Right lobe of liver (tissue), 6 donors: ENCODE data around the gene CBFA2T2. TPM values are rescaled to one million over a fixed set of nuclear protein-coding genes. Genes with fewer than 3 reads are reported as not detected.

Source experiments
- ATAC-seq, 4 donors: fragments of 200-7000 bp; cut with Tn5 transposase; one replicate each; pipeline ENCODE4 v1.9.1; 2020; ENCODE audit warnings: mild to moderate bottlenecking in 4 of 4, moderate library complexity in 4 of 4
- DNase-seq, 3 donors: peaks; one replicate each; pipeline ENCODE4 v3.0.0-alpha.2; 2020
- H3K27ac ChIP-seq, 3 donors: fragments of 200-600 bp; one replicate each; pipeline ENCODE4 v1.8.0; 2022
- H3K27me3 ChIP-seq, 2 donors: fragments of 200-600 bp; one replicate each; pipeline ENCODE4 v1.8.0; 2022
- H3K36me3 ChIP-seq, 4 donors: fragments of 200-600 bp; sonication (generic) in 1 of 4; one replicate each; pipeline versions ENCODE4 v1.5.1 to v1.8.0; 2017 to 2022; ENCODE audit warnings: control low read depth in 1 of 4
- H3K4me1 ChIP-seq, 4 donors: fragments of 200-600 bp; sonication (generic) in 1 of 4; one replicate each; pipeline versions ENCODE4 v1.5.1 to v1.8.0; 2017 to 2022; ENCODE audit warnings: control low read depth in 1 of 4
- H3K4me3 ChIP-seq, 3 donors: fragments of 200-600 bp; one replicate each; pipeline ENCODE4 v1.8.0; 2022
- H3K9me3 ChIP-seq, 4 donors: fragments of 200-600 bp; sonication (generic) in 1 of 4; one replicate each; pipeline versions ENCODE4 v1.5.1 to v1.8.0; 2017 to 2022; ENCODE audit warnings: control low read depth in 1 of 4
- POLR2A ChIP-seq: fragments of 450-650 bp; IDR thresholded peaks from one replicate; pipeline ENCODE4 v1.6.1; 2017; ENCODE audit warnings: antibody characterized with exemption, mild to moderate bottlenecking
- WGBS: methylation state at CpG from one replicate; pipeline ENCODE4 v1.1.6; 2018; ENCODE audit warnings: low coverage, low lambda C conversion rate; ENCODE audit not compliant: insufficient coverage; ENCODE audit errors: missing lambda C conversion rate; 5-methylcytosine and 5-hydroxymethylcytosine counted together
- intact Hi-C, 2 donors: fragments of 100-400 bp; cut with DNase I; formaldehyde crosslinking; loops; one replicate each; pipeline versions ENCODE4 v1.11.2 to v1.14.1; 2022
- total RNA-seq, 6 experiments: library from RNA; depleted of rRNA in 2 of 6; stranded (reverse); fragments of >200 nt in 2 of 6; fragmentation: NEBNext Ultra II Directional in 3 of 6; extraction: Animal tissue kit (Norgen Biotek cat#: 25700) in 3 of 6; gene quantifications; one replicate each; pipeline versions ENCODE4 v1.1.0 to v1.2.4, GENCODE V29; 2016 to 2023
- TF ChIP-seq, protein P1 (sequence below), 4 donors: fragments of 200-600 bp in 3 of 4; fragments of 450-650 bp in 1 of 4; IDR thresholded peaks; one replicate each; pipeline versions ENCODE4 v1.5.1 to v1.8.0; 2016 to 2022; ENCODE audit warnings: antibody characterized with exemption in 4 of 4, mild to moderate bottlenecking in 2 of 4
- donor health status: DM: no; HTN: yes; CAD: no.
- donor health status: DM: no; HTN: no; CAD: no.
- donor health status: DM: no; HTN: no; CAD: no.
- donor health status: DM: no; HTN: yes; CAD: no.
- donor health status: DM: no; HTN: yes; CAD: no.

CBFA2T2 gene
- total RNA-seq, 6 experiments from 2014 or later: 4.5 to 7.3 (median 5.6) TPM

- intact Hi-C loops: no loop called here
- no peaks in the 10 kb centered on the region for H3K36me3 ChIP-seq
- ATAC-seq: no peak
- TF ChIP-seq POLR2A: no peak
- TF ChIP-seq, protein P1, sequence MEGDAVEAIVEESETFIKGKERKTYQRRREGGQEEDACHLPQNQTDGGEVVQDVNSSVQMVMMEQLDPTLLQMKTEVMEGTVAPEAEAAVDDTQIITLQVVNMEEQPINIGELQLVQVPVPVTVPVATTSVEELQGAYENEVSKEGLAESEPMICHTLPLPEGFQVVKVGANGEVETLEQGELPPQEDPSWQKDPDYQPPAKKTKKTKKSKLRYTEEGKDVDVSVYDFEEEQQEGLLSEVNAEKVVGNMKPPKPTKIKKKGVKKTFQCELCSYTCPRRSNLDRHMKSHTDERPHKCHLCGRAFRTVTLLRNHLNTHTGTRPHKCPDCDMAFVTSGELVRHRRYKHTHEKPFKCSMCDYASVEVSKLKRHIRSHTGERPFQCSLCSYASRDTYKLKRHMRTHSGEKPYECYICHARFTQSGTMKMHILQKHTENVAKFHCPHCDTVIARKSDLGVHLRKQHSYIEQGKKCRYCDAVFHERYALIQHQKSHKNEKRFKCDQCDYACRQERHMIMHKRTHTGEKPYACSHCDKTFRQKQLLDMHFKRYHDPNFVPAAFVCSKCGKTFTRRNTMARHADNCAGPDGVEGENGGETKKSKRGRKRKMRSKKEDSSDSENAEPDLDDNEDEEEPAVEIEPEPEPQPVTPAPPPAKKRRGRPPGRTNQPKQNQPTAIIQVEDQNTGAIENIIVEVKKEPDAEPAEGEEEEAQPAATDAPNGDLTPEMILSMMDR (IDR thresholded peaks at IDR 0.05): no peak
- no peak for DNase-seq
- no peak overlapping the region for H3K27ac ChIP-seq
- no peaks in the 10 kb centered on the region for H3K4me1 ChIP-seq
- no peak overlapping the region for H3K4me3 ChIP-seq
- WGBS: 91% methylated on average over 3 of the region's 5 CpGs
- H3K9me3 ChIP-seq: no peaks in the 10 kb centered on the region
- no peaks in the 10 kb centered on the region for H3K27me3 ChIP-seq
Observed at GRCh38 chr20:33681288-33681687, 191.4 kb downstream of the CBFA2T2 start.

DNA sequence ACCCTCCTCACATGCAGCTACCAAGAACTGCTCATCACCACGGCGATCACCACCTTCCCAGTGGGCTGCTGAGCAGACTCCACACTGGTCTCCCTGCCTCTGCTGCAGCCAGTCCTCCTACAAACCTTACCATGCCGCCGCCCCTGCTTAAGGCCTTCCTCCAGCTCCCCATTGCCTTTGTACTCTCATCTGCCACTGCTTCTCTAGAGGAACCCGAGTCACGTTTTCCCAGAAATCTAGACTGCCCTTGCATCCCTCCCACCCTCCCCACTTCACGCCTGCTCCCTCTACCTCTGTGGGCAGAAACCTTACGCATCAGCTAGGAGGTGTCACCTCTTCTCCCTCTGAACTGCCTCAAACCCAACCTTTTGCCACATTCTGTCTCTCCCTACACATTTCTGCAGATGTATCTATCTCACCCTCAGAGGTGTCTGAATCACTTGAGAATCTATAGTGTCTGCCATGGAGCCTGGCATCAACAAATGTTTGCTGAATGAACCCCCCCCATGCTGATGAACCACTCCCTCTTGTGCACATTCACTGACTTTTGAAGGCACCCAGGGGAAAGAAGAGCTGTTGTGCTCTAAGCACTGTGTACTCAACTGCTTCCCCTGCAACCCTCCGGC, 191.9 kb downstream of the CBFA2T2 start:
- TF ChIP-seq, protein P1 (IDR thresholded peaks at IDR 0.05): no peak
- no peak for TF ChIP-seq POLR2A
- H3K9me3 ChIP-seq: no peaks in the 10 kb centered on the region
- H3K4me3 ChIP-seq: no peak overlapping the region
- no peaks in the 10 kb centered on the region for H3K36me3 ChIP-seq
- peaks cover 0 to 3% (median 0%) of the 10 kb centered on the region in 4 donors for H3K4me1 ChIP-seq
- ATAC-seq: no peak
- intact Hi-C loops: no loop called here
- no peak overlapping the region for H3K27ac ChIP-seq
- no peaks in the 10 kb centered on the region for H3K27me3 ChIP-seq
- no peak for DNase-seq
- 88% methylated on average over 7 of the region's 9 CpGs for WGBS

GRCh38 chr20:33684533-33685327, 194.8 kb downstream of the CBFA2T2 start:
- no peak for DNase-seq
- TF ChIP-seq, protein P1 (IDR thresholded peaks at IDR 0.05): no peak
- no peak for TF ChIP-seq POLR2A
- ATAC-seq: no peak
- H3K4me3 ChIP-seq: no peak overlapping the region
- peaks cover 0 to 3% (median 0%) of the 10 kb centered on the region in 4 donors for H3K4me1 ChIP-seq
- no peaks in the 10 kb centered on the region for H3K27me3 ChIP-seq
- no peaks in the 10 kb centered on the region for H3K36me3 ChIP-seq
- no peak overlapping the region for H3K27ac ChIP-seq
- 77% methylated on average over 6 of the region's 10 CpGs for WGBS
- no peaks in the 10 kb centered on the region for H3K9me3 ChIP-seq
- intact Hi-C loops: no loop called here

GRCh38 chr20:33685328-33686099, 195.6 kb downstream of the CBFA2T2 start:
- 3% methylated on average over 12 of the region's 53 CpGs for WGBS
- H3K4me1 ChIP-seq: peaks cover 0 to 3% (median 0%) of the 10 kb centered on the region in 4 donors
- TF ChIP-seq POLR2A: no peak
- TF ChIP-seq, protein P1 (IDR thresholded peaks at IDR 0.05): no peak
- H3K36me3 ChIP-seq: no peaks in the 10 kb centered on the region
- H3K27ac ChIP-seq: no peak overlapping the region
- ATAC-seq (peak in 1 of 4 donors; percentile 4), DNase-seq (no peak)
- no peaks in the 10 kb centered on the region for H3K27me3 ChIP-seq
- no peaks in the 10 kb centered on the region for H3K9me3 ChIP-seq
- H3K4me3 ChIP-seq: peak overlapping the region in 2 of 3 donors; percentile 18 to 51
- intact Hi-C loops: no loop called here
